Keratinocyte (primary cell): ENCODE measurements around the gene INPP5A.
"Not testable (repeated sequence)": the region's sequence is repeated elsewhere in the genome, so short reads cannot be mapped to it uniquely, and the experiment has no call there.

Source experiments
- EZH2 ChIP-seq: IDR thresholded peaks from one replicate; pipeline ENCODE4 v1.6.1; 2012; ENCODE audit warnings: inconsistent platforms, mild to moderate bottlenecking, low read length, moderate library complexity
- TF ChIP-seq, protein P1 (sequence below), 3 experiments: IDR thresholded peaks in 1 of 3; conservative IDR thresholded peaks in 1 of 3; optimal IDR thresholded peaks in 1 of 3; 2 replicates in 2 of 3; 3 replicates in 1 of 3; pipeline versions ENCODE3 to v1.5.1; 2011; ENCODE audit warnings: low read length in 3 of 3, mild to moderate bottlenecking in 3 of 3, moderate library complexity in 2 of 3, control low read depth in 1 of 3, inconsistent platforms in 1 of 3; ENCODE audit not compliant: insufficient read depth in 2 of 3; ENCODE audit errors: extremely low read depth in 1 of 3

- TF ChIP-seq, protein P1, sequence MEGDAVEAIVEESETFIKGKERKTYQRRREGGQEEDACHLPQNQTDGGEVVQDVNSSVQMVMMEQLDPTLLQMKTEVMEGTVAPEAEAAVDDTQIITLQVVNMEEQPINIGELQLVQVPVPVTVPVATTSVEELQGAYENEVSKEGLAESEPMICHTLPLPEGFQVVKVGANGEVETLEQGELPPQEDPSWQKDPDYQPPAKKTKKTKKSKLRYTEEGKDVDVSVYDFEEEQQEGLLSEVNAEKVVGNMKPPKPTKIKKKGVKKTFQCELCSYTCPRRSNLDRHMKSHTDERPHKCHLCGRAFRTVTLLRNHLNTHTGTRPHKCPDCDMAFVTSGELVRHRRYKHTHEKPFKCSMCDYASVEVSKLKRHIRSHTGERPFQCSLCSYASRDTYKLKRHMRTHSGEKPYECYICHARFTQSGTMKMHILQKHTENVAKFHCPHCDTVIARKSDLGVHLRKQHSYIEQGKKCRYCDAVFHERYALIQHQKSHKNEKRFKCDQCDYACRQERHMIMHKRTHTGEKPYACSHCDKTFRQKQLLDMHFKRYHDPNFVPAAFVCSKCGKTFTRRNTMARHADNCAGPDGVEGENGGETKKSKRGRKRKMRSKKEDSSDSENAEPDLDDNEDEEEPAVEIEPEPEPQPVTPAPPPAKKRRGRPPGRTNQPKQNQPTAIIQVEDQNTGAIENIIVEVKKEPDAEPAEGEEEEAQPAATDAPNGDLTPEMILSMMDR (optimal IDR thresholded peaks at IDR 0.05 in 1 of 3, IDR thresholded peaks at IDR 0.05 in 1 of 3, conservative IDR thresholded peaks at IDR 0.05 in 1 of 3; ENCODE audit: extremely low read depth in 1 of 3, insufficient read depth in 2 of 3, low read length in 3 of 3) = not testable (repeated sequence)
- TF ChIP-seq EZH2 = not testable (repeated sequence)
Observed at GRCh38 chr10:132552635-132553034, 15.0 kb downstream of the INPP5A start.
